Epithelial cell of esophagus (primary cell): ENCODE results near the gene RTP2.

Experiments
- DNase-seq: peaks from one replicate; pipeline ENCODE4 v3.0.0; 2010; ENCODE audit warnings: low read depth
- H3K4me3 ChIP-seq: 2 replicates; pipeline ENCODE4 v1.5.1; 2011; ENCODE audit warnings: mild to moderate bottlenecking, low read length, control low read depth
- CTCF ChIP-seq: IDR thresholded peaks from 2 replicates; pipeline ENCODE4 v1.5.1; 2011; ENCODE audit warnings: low read depth, mild to moderate bottlenecking, low read length, control low read depth, inconsistent platforms; ENCODE audit not compliant: insufficient read depth; ENCODE audit errors: missing control alignments

RTP2 gene

DNA sequence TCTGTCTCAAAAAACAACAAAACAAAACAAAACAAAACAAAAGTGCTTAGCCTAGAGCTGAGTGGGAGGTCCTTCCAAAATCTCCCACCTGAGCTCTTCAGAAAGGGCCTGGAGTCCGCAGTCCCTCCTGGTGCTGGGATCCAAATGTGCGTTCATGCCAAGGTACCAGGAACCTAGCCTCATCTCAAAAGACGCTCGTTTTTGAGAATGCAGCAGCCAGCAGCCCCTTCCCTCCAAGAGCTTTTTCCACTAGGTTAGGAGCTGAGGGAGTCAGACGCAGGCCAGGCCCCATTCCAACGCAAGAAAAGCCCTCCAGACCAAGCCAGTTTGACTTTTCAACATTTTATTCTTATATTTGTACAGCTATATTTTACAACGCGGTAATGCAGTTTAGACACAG is 18.7 kb upstream of the RTP2 start:
- H3K4me3 ChIP-seq = no peak overlapping the region
- no peak for DNase-seq
- no peak for TF ChIP-seq CTCF

GRCh38 chr3:187720337-187720670 is 17.9 kb upstream of the RTP2 start:
- no peak for TF ChIP-seq CTCF
- no peak for DNase-seq
- H3K4me3 ChIP-seq = no peak overlapping the region

- no peak overlapping the region for H3K4me3 ChIP-seq
- TF ChIP-seq CTCF = no peak
- DNase-seq = no peak
Measured at GRCh38 chr3:187719628-187720336, 17.4 kb upstream of the RTP2 start.

DNA sequence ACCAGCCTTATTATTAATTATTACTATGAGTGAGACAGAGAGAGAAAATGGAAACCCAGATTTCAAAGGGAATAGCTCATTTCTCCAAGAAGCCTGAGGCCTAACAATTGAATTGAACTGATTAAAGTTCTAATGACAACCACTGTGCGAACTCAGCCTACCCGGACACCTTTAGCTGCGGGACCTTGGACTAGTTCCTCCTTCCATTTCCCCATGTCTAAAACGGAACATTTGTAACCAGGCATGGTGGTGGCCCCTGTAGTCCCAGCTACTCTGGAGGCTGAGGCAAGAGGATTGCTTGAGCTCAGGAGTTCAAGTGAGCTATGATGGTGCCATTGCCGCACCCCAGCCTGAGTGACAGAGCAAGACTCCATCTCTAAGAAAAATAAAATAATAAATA is 16.4 kb upstream of the RTP2 start:
- no peak for DNase-seq
- H3K4me3 ChIP-seq = no peak overlapping the region
- TF ChIP-seq CTCF = no peak

DNA sequence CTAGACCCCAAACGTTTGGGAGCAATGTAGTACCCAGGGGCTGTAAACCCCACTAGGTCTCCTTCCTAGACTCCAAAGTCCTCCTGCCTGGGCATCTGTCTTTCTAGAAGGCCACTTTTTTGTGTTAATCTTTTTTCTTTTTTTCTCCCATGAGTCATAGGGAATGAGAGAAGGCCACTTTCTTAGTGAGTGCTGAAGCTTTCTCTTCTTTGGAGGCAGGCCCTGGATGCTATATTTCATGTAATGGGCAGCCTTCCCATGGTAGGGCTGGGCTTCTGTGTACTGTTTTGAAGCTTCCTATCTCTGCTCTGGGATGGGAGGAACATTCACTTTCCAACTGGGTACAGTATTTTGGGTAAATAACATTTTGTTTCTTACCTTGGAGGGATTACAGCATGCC is 15.2 kb upstream of the RTP2 start:
- TF ChIP-seq CTCF = no peak
- DNase-seq = no peak
- no peak overlapping the region for H3K4me3 ChIP-seq

- peak; percentile 80 for DNase-seq
- peak; percentile 99 for TF ChIP-seq CTCF
- H3K4me3 ChIP-seq = no peak overlapping the region
Measured at GRCh38 chr3:187714404-187714979, 12.1 kb upstream of the RTP2 start.

GRCh38 chr3:187713504-187713903 is 11.1 kb upstream of the RTP2 start:
- peak; percentile 38 for DNase-seq
- H3K4me3 ChIP-seq = no peak overlapping the region
- no peak for TF ChIP-seq CTCF
